DOHH2 (cell line): ENCODE measurements around the gene NATD1.

Experiments used
- H3F3A ChIP-seq: fragments of 200-600 bp; sonication (generic), shearing (Covaris generic); 2 replicates; pipeline ENCODE4 v1.6.0; 2016; ENCODE audit warnings: antibody characterized with exemption, mild to moderate bottlenecking; ENCODE audit not compliant: control insufficient read depth, insufficient read depth
- H3K27ac ChIP-seq: fragments of 200-600 bp; sonication (generic); 2 replicates; pipeline ENCODE4 v1.5.1; 2014; ENCODE audit warnings: low read depth, mild to moderate bottlenecking, low read length, moderate library complexity
- H3K27me3 ChIP-seq: fragments of 200-600 bp; sonication (generic); 2 replicates; pipeline ENCODE4 v1.6.1; 2014; ENCODE audit warnings: mild to moderate bottlenecking, low read length, mixed read lengths; ENCODE audit not compliant: control insufficient read depth
- H3K36me3 ChIP-seq: fragments of 200-600 bp; sonication (generic); 2 replicates; pipeline ENCODE4 v1.6.1; 2014; ENCODE audit warnings: mild to moderate bottlenecking, low read length, moderate library complexity, mixed read lengths; ENCODE audit not compliant: control insufficient read depth
- H3K4me1 ChIP-seq: fragments of 200-600 bp; sonication (generic); 2 replicates; pipeline ENCODE4 v1.6.1; 2014; ENCODE audit warnings: mild to moderate bottlenecking, low read length, mixed read lengths; ENCODE audit not compliant: control insufficient read depth
- H3K4me2 ChIP-seq: fragments of 200-600 bp; sonication (generic); 2 replicates; pipeline ENCODE4 v1.6.0; 2014; ENCODE audit warnings: mild to moderate bottlenecking, low read length, moderate library complexity
- H3K4me3 ChIP-seq: fragments of 200-600 bp; sonication (generic); 2 replicates; pipeline ENCODE4 v1.5.1; 2014; ENCODE audit warnings: mild to moderate bottlenecking, low read length, mixed read lengths
- H3K79me2 ChIP-seq: fragments of 200-600 bp; sonication (generic); 2 replicates; pipeline ENCODE4 v1.6.1; 2014; ENCODE audit warnings: mild to moderate bottlenecking, low read length, mixed read lengths; ENCODE audit not compliant: control insufficient read depth
- H3K9me2 ChIP-seq: fragments of 200-600 bp; sonication (generic); replicated peaks from 2 replicates; pipeline ENCODE4 v1.6.1; 2014; ENCODE audit warnings: mild to moderate bottlenecking, low read length, mixed read lengths; ENCODE audit not compliant: control insufficient read depth
- H3K9me3 ChIP-seq: fragments of 200-600 bp; sonication (generic); 2 replicates; pipeline ENCODE4 v1.6.1; 2014; ENCODE audit warnings: antibody characterized with exemption, low read length, mixed read lengths; ENCODE audit not compliant: control insufficient read depth, insufficient read depth
- H4K20me1 ChIP-seq: fragments of 200-600 bp; sonication (generic); 2 replicates; pipeline ENCODE4 v1.6.0; 2014; ENCODE audit warnings: low read depth, mild to moderate bottlenecking, antibody characterized with exemption, low read length, moderate library complexity; ENCODE audit not compliant: control insufficient read depth, insufficient read depth
- EZH2phosphoT487 ChIP-seq: fragments of 200-600 bp; sonication (generic); IDR thresholded peaks from 2 replicates; pipeline ENCODE4 v1.6.1; 2017; ENCODE audit warnings: borderline replicate concordance, mild to moderate bottlenecking, antibody characterized with exemption, low read length, moderate library complexity, mixed read lengths
- TF ChIP-seq, protein P1 (sequence below): fragments of 200-600 bp; sonication (generic); IDR thresholded peaks from one replicate; pipeline ENCODE4 v1.5.1; 2014; ENCODE audit warnings: antibody characterized with exemption, mild to moderate bottlenecking, low read depth, low read length; ENCODE audit not compliant: poor library complexity, severe bottlenecking

NATD1 gene

DNA sequence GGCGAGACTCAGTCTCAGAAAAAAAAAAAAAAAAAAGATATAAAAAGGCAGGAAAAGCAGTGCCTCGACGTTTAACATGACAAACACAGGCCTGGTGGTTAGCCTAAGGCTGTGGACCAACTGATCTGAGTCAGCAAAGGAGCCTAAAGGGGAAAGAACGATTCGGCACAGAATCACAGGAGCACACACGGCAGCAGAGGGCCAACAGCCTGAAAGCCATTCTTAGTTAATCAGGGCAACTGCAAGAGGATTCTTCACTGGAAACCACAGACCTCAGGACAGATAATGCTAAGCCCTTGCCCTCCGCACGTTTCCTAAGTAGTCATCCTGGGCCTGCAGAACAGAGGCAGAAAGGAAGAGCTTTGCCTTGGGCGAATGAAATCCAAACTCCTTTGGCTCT lies 53.9 kb downstream of the NATD1 start:
- H3K9me3 ChIP-seq, result no peaks in the 10 kb centered on the region
- H3K9me2 ChIP-seq, result no peaks in the 10 kb centered on the region
- H4K20me1 ChIP-seq, result peaks cover 13% of the 10 kb centered on the region
- H3K4me3 ChIP-seq, result no peak overlapping the region
- peaks cover 70% of the 10 kb centered on the region for H3K79me2 ChIP-seq
- peaks cover 2% of the 10 kb centered on the region; the same call in 1 of the 2 replicates for H3F3A ChIP-seq
- H3K36me3 ChIP-seq, result peaks cover 44% of the 10 kb centered on the region
- TF ChIP-seq, protein P1, sequence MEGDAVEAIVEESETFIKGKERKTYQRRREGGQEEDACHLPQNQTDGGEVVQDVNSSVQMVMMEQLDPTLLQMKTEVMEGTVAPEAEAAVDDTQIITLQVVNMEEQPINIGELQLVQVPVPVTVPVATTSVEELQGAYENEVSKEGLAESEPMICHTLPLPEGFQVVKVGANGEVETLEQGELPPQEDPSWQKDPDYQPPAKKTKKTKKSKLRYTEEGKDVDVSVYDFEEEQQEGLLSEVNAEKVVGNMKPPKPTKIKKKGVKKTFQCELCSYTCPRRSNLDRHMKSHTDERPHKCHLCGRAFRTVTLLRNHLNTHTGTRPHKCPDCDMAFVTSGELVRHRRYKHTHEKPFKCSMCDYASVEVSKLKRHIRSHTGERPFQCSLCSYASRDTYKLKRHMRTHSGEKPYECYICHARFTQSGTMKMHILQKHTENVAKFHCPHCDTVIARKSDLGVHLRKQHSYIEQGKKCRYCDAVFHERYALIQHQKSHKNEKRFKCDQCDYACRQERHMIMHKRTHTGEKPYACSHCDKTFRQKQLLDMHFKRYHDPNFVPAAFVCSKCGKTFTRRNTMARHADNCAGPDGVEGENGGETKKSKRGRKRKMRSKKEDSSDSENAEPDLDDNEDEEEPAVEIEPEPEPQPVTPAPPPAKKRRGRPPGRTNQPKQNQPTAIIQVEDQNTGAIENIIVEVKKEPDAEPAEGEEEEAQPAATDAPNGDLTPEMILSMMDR, result no peak
- TF ChIP-seq EZH2phosphoT487, result no peak
- no peak overlapping the region for H3K27ac ChIP-seq
- no peaks in the 10 kb centered on the region for H3K4me1 ChIP-seq
- H3K27me3 ChIP-seq, result no peaks in the 10 kb centered on the region
- no peak overlapping the region for H3K4me2 ChIP-seq

DNA sequence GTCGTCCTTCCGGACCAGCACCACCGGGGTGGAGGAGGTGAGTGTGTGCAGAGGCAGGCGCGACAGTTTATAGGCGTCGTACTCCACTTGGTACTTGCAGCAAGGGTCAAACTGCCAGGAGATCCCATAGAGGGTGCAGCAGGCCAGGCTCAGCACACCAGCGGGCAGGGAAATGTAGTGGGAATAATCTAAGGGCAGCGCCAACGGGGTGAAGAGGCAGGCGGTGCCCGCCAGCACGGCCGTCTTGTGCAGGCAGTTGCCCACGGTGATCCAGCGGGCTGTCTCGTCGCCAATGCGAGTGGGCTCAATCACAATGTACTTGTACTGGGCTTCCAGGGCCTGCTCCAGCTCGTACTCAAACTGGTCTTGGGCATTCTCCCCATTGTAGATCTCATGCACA lies 54.8 kb downstream of the NATD1 start:
- peaks cover 13% of the 10 kb centered on the region for H4K20me1 ChIP-seq
- H3K4me2 ChIP-seq, result no peak overlapping the region
- H3K79me2 ChIP-seq, result peaks cover 62% of the 10 kb centered on the region
- no peak overlapping the region for H3K27ac ChIP-seq
- H3K9me3 ChIP-seq, result no peaks in the 10 kb centered on the region
- H3K9me2 ChIP-seq, result no peaks in the 10 kb centered on the region
- H3K36me3 ChIP-seq, result peaks cover 44% of the 10 kb centered on the region
- H3K27me3 ChIP-seq, result no peaks in the 10 kb centered on the region
- H3K4me1 ChIP-seq, result no peaks in the 10 kb centered on the region
- TF ChIP-seq, protein P1, result no peak
- no peak for TF ChIP-seq EZH2phosphoT487
- H3K4me3 ChIP-seq, result no peak overlapping the region
- peaks cover 6% of the 10 kb centered on the region; the same call in 1 of the 2 replicates for H3F3A ChIP-seq

DNA sequence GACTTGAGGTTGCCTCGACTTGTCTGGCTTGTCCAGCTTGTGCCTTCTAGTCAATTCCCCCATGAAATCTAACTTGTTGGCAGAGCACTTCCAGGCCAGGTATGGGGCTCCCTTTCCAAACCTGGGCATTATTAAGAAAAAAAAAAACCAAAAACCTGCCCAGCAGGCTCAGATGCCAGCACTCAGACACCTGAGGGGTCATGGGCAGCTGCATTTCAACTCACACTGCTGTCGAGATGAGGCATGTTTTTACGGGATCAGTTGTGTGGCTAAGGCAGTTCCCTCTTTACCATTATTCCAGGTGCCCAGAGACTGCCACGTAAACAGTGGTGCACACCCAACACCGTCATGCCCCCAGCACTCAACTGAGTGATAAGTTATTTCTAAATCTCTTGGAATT lies 57.1 kb downstream of the NATD1 start:
- no peak overlapping the region for H3K4me3 ChIP-seq
- peaks cover 39% of the 10 kb centered on the region for H3K79me2 ChIP-seq
- H3K27ac ChIP-seq, result no peak overlapping the region
- TF ChIP-seq EZH2phosphoT487, result no peak
- H3K9me3 ChIP-seq, result no peaks in the 10 kb centered on the region
- H3K4me2 ChIP-seq, result no peak overlapping the region
- H3K36me3 ChIP-seq, result peaks cover 36% of the 10 kb centered on the region
- H3K27me3 ChIP-seq, result no peaks in the 10 kb centered on the region
- no peaks in the 10 kb centered on the region for H3K4me1 ChIP-seq
- no peaks in the 10 kb centered on the region for H3K9me2 ChIP-seq
- H4K20me1 ChIP-seq, result peaks cover 4% of the 10 kb centered on the region
- peaks cover 6% of the 10 kb centered on the region; the same call in 1 of the 2 replicates for H3F3A ChIP-seq

DNA sequence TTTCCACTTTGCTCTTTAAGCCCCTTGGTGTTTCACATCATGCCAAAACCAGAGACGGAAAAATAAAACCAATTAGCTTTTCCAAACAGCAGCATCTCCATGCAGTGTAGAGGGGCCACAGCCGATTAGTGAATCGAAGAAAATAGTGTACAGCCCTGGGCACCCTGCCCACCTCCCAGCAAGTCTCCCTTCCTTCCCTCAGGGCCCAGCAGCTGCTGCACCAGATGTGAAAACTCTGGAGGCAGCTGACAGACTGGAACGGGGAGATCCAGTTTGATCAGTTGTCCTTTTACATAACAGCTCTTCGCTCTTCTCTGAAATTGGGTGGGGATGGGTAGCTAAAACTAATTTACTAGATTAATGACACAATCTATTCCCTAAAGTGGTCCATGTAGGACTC lies 58.5 kb downstream of the NATD1 start:
- H3K4me1 ChIP-seq, result no peaks in the 10 kb centered on the region
- H3K9me2 ChIP-seq, result no peaks in the 10 kb centered on the region
- 0 out of 2 replicates have a peak, but pooled peaks cover 2% of the 10 kb centered on the region for H4K20me1 ChIP-seq
- H3K36me3 ChIP-seq, result peaks cover 26% of the 10 kb centered on the region
- no peak overlapping the region for H3K4me2 ChIP-seq
- H3K79me2 ChIP-seq, result peaks cover 25% of the 10 kb centered on the region
- H3K4me3 ChIP-seq, result no peak overlapping the region
- H3K27me3 ChIP-seq, result no peaks in the 10 kb centered on the region
- H3K9me3 ChIP-seq, result no peaks in the 10 kb centered on the region
- TF ChIP-seq, protein P1, result no peak
- no peak for TF ChIP-seq EZH2phosphoT487
- H3F3A ChIP-seq, result peaks cover 6% of the 10 kb centered on the region; the same call in 1 of the 2 replicates
- H3K27ac ChIP-seq, result no peak overlapping the region
